NCI-H345 treated with DMSO at 0.1 percent for 48 hours (cell line): ENCODE results near the gene TMEM179.

Source experiments
- DNase-seq: peaks from one replicate; lab custom pipeline; 2025; ENCODE audit not compliant: unreplicated experiment; lab: John Stamatoyannopoulos, UW

The TMEM179 gene

GRCh38 chr14:104545942-104546501 lies 58.5 kb downstream of the TMEM179 start:
- DNase-seq, result no peak

- no peak for DNase-seq
These were observed 59.2 kb downstream of the TMEM179 start for GRCh38 chr14:104545151-104545941.

- no peak for DNase-seq
These were observed 60.1 kb downstream of the TMEM179 start for GRCh38 chr14:104544362-104544961.

GRCh38 chr14:104542871-104543830 lies 61.4 kb downstream of the TMEM179 start:
- no peak for DNase-seq

GRCh38 chr14:104541905-104542465 lies 62.6 kb downstream of the TMEM179 start:
- DNase-seq, result no peak
